Sigmoid colon (tissue), 7 donors: ENCODE measurements around the gene MOSPD3. TPM values are rescaled to one million over a fixed set of nuclear protein-coding genes. Genes with fewer than 3 reads are reported as not detected.

Source experiments
- DNase-seq: peaks from one replicate; pipeline ENCODE4 v3.0.0-alpha.2; 2019
- H3K27ac ChIP-seq, 4 donors: fragments of 200-600 bp; sonication (generic); one replicate each; pipeline ENCODE4 v1.5.1; 2016 to 2019; ENCODE audit warnings: mild to moderate bottlenecking in 1 of 4
- H3K27me3 ChIP-seq, 3 donors: fragments of 200-600 bp; sonication (generic); one replicate each; pipeline ENCODE4 v1.5.1; 2019; ENCODE audit warnings: mild to moderate bottlenecking in 1 of 3
- H3K36me3 ChIP-seq, 4 donors: fragments of 200-600 bp; sonication (generic); one replicate each; pipeline ENCODE4 v1.5.1; 2016 to 2019
- H3K4me1 ChIP-seq, 4 donors: fragments of 200-600 bp; sonication (generic); one replicate each; pipeline ENCODE4 v1.5.1; 2017 to 2019
- H3K4me3 ChIP-seq, 4 donors: fragments of 200-600 bp; sonication (generic); one replicate each; pipeline ENCODE4 v1.5.1; 2017 to 2019; ENCODE audit warnings: mild to moderate bottlenecking in 2 of 4, moderate library complexity in 1 of 4
- H3K9me3 ChIP-seq, 4 donors: fragments of 200-600 bp in 3 of 4; sonication (generic) in 3 of 4; one replicate each; pipeline versions ENCODE4 v1.5.1 to v1.6.1; 2013 to 2019
- EP300 ChIP-seq, 4 donors: sonication (generic); formaldehyde crosslinking; IDR thresholded peaks; one replicate each; pipeline ENCODE4 v1.6.1; 2017; ENCODE audit warnings: antibody characterized with exemption in 4 of 4
- POLR2A ChIP-seq, 2 donors: fragments of 450-650 bp; IDR thresholded peaks; one replicate each; pipeline ENCODE4 v1.6.1; 2016; ENCODE audit warnings: antibody characterized with exemption in 2 of 2, mild to moderate bottlenecking in 2 of 2, moderate library complexity in 2 of 2
- POLR2AphosphoS5 ChIP-seq, 4 donors: sonication (generic); formaldehyde crosslinking; IDR thresholded peaks; one replicate each; pipeline ENCODE4 v1.6.1; 2017; ENCODE audit warnings: antibody characterized with exemption in 4 of 4
- WGBS, 2 donors: extraction: QIAGEN DNeasy Blood & Tissue Kit; methylation state at CpG; one replicate each; pipeline ENCODE4 v1.1.7; 2013; 5-methylcytosine and 5-hydroxymethylcytosine counted together
- intact Hi-C: fragments of 100-400 bp; cut with DNase I; formaldehyde crosslinking; loops from one replicate; pipeline ENCODE4 v1.15.1; 2023
- polyA plus RNA-seq, 3 donors: library from polyadenylated mRNA; stranded (reverse); fragments of 200-250 nt; gene quantifications; one replicate each; pipeline ENCODE4 v1.2.3, GENCODE V29; 2013
- total RNA-seq, 4 donors: library from RNA; depleted of rRNA; stranded (reverse); fragments of >200 nt; gene quantifications; one replicate each; pipeline ENCODE4 v1.1.0, GENCODE V29; 2016
- TF ChIP-seq, protein P1 (sequence below), 4 experiments: fragments of 450-650 bp in 3 of 4; fragments of 200-600 bp in 1 of 4; IDR thresholded peaks; one replicate each; pipeline ENCODE4 v1.5.1; 2016 to 2019; ENCODE audit warnings: antibody characterized with exemption in 4 of 4, mild to moderate bottlenecking in 3 of 4, moderate library complexity in 2 of 4
- donor health status: healthy with polysubstance abuse.
- donor health status: Bipolar disorder and iron deficiency.
- donor health status: healthy.

MOSPD3 gene
- total and polyA plus RNA-seq, 7 donors = 8.0 to 19.2 (median 16.4) TPM

DNA sequence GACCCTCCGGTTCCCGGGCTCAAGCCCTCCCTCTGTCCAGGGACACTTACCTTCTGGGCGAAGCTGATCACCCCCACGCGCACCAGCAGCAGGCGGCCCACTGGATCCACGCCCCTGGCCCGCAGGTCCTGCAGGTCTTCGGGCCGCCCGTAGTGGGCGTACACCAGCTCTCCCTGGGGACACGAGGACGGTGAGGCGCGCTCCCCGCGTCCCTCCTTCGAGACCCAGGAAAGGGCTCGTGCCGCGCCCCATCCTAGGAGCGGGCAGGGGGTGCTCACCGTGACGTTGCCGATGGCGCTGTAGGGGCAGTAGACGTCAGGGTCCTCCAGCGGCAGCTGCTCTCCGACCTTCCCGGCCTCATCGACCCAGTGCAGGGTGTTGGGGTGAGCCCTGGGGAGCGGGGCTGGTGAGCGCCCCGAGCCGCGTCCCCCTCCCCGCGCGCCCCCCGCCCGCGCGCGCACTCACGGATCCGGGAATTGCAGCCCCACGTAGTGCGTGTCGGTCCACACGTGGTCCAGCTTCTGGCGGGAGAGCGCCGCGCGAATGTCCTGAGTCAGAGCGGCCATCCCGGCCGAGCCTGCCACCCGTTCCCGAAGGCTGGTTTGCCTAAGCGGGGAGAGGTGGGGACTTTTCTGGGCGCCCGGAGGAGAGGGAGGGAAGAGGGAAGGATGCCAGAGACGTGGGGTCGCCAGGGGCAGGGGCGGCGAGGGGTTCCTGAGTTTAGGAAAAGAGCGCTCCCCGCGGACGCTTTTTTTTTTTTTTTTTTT lies 20.8 kb downstream of the MOSPD3 start:
- peak overlapping the region; percentile 15 to 49 (median 39) for H3K4me3 ChIP-seq
- WGBS, 2 donors = 1% methylated on average over 72 of the region's 72 CpGs
- no peak for TF ChIP-seq POLR2A (IDR thresholded peaks at IDR 0.05)
- TF ChIP-seq, protein P1, sequence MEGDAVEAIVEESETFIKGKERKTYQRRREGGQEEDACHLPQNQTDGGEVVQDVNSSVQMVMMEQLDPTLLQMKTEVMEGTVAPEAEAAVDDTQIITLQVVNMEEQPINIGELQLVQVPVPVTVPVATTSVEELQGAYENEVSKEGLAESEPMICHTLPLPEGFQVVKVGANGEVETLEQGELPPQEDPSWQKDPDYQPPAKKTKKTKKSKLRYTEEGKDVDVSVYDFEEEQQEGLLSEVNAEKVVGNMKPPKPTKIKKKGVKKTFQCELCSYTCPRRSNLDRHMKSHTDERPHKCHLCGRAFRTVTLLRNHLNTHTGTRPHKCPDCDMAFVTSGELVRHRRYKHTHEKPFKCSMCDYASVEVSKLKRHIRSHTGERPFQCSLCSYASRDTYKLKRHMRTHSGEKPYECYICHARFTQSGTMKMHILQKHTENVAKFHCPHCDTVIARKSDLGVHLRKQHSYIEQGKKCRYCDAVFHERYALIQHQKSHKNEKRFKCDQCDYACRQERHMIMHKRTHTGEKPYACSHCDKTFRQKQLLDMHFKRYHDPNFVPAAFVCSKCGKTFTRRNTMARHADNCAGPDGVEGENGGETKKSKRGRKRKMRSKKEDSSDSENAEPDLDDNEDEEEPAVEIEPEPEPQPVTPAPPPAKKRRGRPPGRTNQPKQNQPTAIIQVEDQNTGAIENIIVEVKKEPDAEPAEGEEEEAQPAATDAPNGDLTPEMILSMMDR (IDR thresholded peaks at IDR 0.05) = peak in 3 of 4 experiments; percentile 11 to 19 (median 12)
- TF ChIP-seq EP300 (IDR thresholded peaks at IDR 0.05) = no peak
- TF ChIP-seq POLR2AphosphoS5 (IDR thresholded peaks at IDR 0.05) = no peak
- peaks cover 9 to 56% (median 24%) of the 10 kb centered on the region in 3 donors for H3K27me3 ChIP-seq
- H3K27ac ChIP-seq = no peak overlapping the region
- H3K36me3 ChIP-seq = no peaks in the 10 kb centered on the region
- DNase-seq = peak; percentile 70
- intact Hi-C loops = no loop called here
- no peaks in the 10 kb centered on the region for H3K9me3 ChIP-seq
- H3K4me1 ChIP-seq = peaks cover 0 to 12% (median 10%) of the 10 kb centered on the region in 4 donors

DNA sequence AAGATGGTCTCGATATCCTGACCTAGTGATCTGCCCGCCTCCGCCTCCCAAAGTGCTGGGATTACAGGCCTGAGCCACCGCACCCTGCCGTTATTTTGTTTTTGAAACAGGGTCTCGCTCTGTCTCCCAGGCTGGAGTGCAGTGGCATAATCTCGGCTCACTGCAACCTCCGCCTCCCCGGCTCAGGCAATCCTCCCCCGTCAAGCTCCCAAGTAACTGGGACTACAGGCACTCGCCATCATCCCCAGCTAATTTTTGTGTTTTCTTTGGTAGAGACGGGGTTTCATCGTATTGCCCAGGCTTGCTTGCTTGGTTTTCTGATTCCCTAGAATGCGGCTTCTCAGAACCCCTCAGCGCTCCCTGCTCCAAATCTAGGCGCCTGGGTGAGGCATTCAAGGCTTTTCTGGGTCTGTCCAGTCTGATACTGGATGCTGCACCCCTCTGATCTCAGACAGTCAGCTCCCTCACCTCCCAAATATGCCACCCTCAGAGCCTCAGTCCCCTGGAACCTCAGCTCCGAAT lies 27.7 kb downstream of the MOSPD3 start:
- no peaks in the 10 kb centered on the region for H3K36me3 ChIP-seq
- intact Hi-C loops = no loop called here
- peaks cover 0 to 51% (median 24%) of the 10 kb centered on the region in 3 donors for H3K27me3 ChIP-seq
- H3K4me3 ChIP-seq = no peak overlapping the region
- TF ChIP-seq EP300 (IDR thresholded peaks at IDR 0.05) (no peak), POLR2AphosphoS5 (IDR thresholded peaks at IDR 0.05) (no peak), POLR2A (IDR thresholded peaks at IDR 0.05) (no peak)
- TF ChIP-seq, protein P1 (IDR thresholded peaks at IDR 0.05) = no peak
- WGBS, 2 donors = 88 to 89% methylated on average over 17 of the region's 17 CpGs
- H3K9me3 ChIP-seq = no peaks in the 10 kb centered on the region
- DNase-seq = no peak
- H3K4me1 ChIP-seq = no peaks in the 10 kb centered on the region
- H3K27ac ChIP-seq = no peak overlapping the region

DNA sequence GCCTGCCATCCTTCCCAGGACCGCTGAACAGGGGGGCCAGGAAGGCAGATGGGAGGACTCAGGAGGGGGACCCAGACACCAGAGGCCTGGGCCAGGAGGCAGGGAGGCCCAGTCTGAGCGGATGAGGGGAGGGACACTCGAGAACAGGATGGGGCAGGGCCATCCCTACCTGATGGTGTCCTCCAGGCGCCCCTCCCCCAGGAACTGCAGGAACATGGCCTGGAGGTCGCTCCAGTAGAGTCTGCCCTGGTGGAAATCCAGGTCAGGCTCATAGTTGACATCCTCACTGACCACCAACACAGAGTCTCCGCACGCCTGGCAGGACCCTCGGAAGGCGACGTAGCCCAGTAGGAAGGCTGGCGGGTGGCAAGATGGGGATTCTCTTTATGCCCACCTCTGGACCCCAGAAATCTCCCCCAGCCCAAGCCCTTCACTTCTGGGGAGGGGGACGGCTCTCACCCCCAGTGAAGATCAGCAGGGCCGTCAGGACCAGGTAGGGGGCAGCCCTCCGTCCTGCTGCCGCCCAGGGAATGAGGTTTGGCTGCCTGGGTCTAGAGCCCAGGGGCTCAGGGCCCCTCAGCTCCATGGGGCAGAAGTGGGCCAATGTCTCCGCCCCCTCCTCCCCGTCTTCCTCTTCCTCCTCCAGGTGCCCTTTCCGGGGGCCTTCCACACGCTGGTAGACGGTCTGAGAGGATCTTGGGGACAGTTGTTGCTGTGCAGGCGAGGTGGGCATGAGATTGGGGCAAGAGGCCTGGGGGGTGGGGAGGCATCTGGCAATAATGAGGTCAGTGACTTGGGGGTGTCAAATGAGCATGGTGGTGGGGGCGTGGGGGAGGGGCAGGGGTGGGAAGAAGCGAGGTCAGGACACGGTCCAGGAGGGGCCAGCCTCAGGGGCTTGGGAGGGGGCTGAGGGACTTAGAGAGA lies 28.4 kb downstream of the MOSPD3 start:
- WGBS, 2 donors = 70 to 71% methylated on average over 24 of the region's 24 CpGs
- Histone ChIP-seq H3K27me3 (peaks cover 0 to 47% (median 24%) of the 10 kb centered on the region in 3 donors), H3K4me3 (no peak overlapping the region), H3K9me3 (no peaks in the 10 kb centered on the region), H3K36me3 (no peaks in the 10 kb centered on the region), H3K27ac (no peak overlapping the region), H3K4me1 (no peaks in the 10 kb centered on the region)
- intact Hi-C loops = no loop called here
- no peak for DNase-seq
- TF ChIP-seq POLR2AphosphoS5 (IDR thresholded peaks at IDR 0.05) = no peak
- TF ChIP-seq EP300 (IDR thresholded peaks at IDR 0.05) = no peak
- no peak for TF ChIP-seq POLR2A (IDR thresholded peaks at IDR 0.05)
- TF ChIP-seq, protein P1 (IDR thresholded peaks at IDR 0.05) = no peak

DNA sequence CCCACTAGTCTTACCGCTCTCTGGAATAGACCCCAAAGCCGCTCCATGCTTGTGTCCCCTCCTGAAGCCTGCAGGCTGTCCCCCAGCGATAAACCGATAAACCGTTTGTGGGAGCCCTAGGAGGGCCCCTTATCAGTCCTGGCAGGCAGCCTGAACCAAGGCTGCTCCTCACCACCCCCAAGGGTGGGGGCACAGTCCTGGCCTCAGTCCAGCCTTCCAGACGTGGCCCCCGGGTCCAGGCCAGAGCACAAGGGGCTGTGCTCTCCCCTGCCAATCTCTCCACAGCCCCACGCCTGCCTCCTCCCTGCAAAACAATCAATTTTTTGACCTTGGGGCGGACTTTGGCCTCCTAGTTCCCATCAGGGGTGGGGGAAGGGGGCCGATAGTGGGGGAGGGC lies 29.1 kb downstream of the MOSPD3 start, which contains the start of gene TFR2:
TSS of gene TFR2 (minus strand) at position 90 of the 397 bp plus-strand sequence. CDS start at position 47, 43 bp downstream.
- WGBS, 2 donors = 34 to 54% methylated on average over 10 of the region's 10 CpGs
- no peaks in the 10 kb centered on the region for H3K4me1 ChIP-seq

More for the DNA sequence above, 29.1 kb downstream of the MOSPD3 start, which contains the start of gene TFR2:
- Histone ChIP-seq H3K4me3 (no peak within 1 kb of the TSS), H3K27me3 (peaks cover 0 to 45% (median 25%) of the 10 kb centered on the region in 3 donors), H3K36me3 (no peaks in the 10 kb centered on the region), H3K9me3 (no peaks in the 10 kb centered on the region), H3K27ac (no peak within 1 kb of the TSS)
- intact Hi-C loops = no loop called here
- TF ChIP-seq POLR2A (IDR thresholded peaks at IDR 0.05) (no peak), EP300 (IDR thresholded peaks at IDR 0.05) (no peak), POLR2AphosphoS5 (IDR thresholded peaks at IDR 0.05) (no peak)
- TF ChIP-seq, protein P1 (IDR thresholded peaks at IDR 0.05) = no peak
- DNase-seq = no peak
